Neutrophil (primary cell): ENCODE data around the gene SLC35F1.

Experiments
- H3K27ac ChIP-seq: fragments of 200-600 bp; sonication (generic); 2 replicates; pipeline ENCODE4 v1.5.1; 2016; ENCODE audit warnings: mild to moderate bottlenecking, moderate library complexity
- H3K27me3 ChIP-seq: fragments of 200-600 bp; sonication (generic); 2 replicates; pipeline ENCODE4 v1.6.0; 2016; ENCODE audit warnings: mild to moderate bottlenecking
- H3K36me3 ChIP-seq: fragments of 200-600 bp; sonication (generic); 2 replicates; pipeline ENCODE4 v1.5.1; 2017
- H3K4me1 ChIP-seq, 2 experiments: fragments of 200-600 bp in 1 of 2; sonication (generic) in 1 of 2; 1 replicate in 1 of 2; 2 replicates in 1 of 2; pipeline versions ENCODE4 v1.5.1 to v1.6.1; 2013 to 2016; ENCODE audit warnings: low read depth in 1 of 2, low read length in 1 of 2, mild to moderate bottlenecking in 1 of 2, moderate library complexity in 1 of 2; ENCODE audit not compliant: control insufficient read depth in 1 of 2, insufficient read depth in 1 of 2
- H3K4me3 ChIP-seq, 2 experiments: fragments of 200-600 bp in 1 of 2; sonication (generic) in 1 of 2; 1 replicate in 1 of 2; 2 replicates in 1 of 2; pipeline ENCODE4 v1.5.1; 2013 to 2016; ENCODE audit warnings: low read depth in 1 of 2, low read length in 1 of 2, mild to moderate bottlenecking in 1 of 2, moderate library complexity in 1 of 2
- H3K9me3 ChIP-seq: fragments of 200-600 bp; sonication (generic); 2 replicates; pipeline ENCODE4 v1.5.1; 2016
- CTCF ChIP-seq: fragments of 200-600 bp; sonication (generic); IDR thresholded peaks from 2 replicates; pipeline ENCODE4 v1.5.1; 2016; ENCODE audit warnings: antibody characterized with exemption

SLC35F1 gene

GRCh38 chr6:118123503-118124037 lies 216.5 kb downstream of the SLC35F1 start:
- no peaks in the 10 kb centered on the region for H3K36me3 ChIP-seq
- no peak overlapping the region for H3K4me3 ChIP-seq
- no peaks in the 10 kb centered on the region for H3K9me3 ChIP-seq
- no peak for TF ChIP-seq CTCF
- no peak overlapping the region for H3K27ac ChIP-seq
- no peaks in the 10 kb centered on the region for H3K4me1 ChIP-seq
- H3K27me3 ChIP-seq = no peaks in the 10 kb centered on the region

- Histone ChIP-seq H3K4me3 (no peak overlapping the region), H3K27ac (no peak overlapping the region), H3K4me1 (no peaks in the 10 kb centered on the region), H3K36me3 (no peaks in the 10 kb centered on the region), H3K9me3 (no peaks in the 10 kb centered on the region), H3K27me3 (no peaks in the 10 kb centered on the region)
- TF ChIP-seq CTCF = no peak
Measured at GRCh38 chr6:118124851-118125250, 217.8 kb downstream of the SLC35F1 start.

- Histone ChIP-seq H3K4me3 (no peak overlapping the region), H3K36me3 (no peaks in the 10 kb centered on the region), H3K27ac (no peak overlapping the region), H3K9me3 (no peaks in the 10 kb centered on the region), H3K27me3 (no peaks in the 10 kb centered on the region), H3K4me1 (no peaks in the 10 kb centered on the region)
- no peak for TF ChIP-seq CTCF
Measured at GRCh38 chr6:118128755-118129154, 221.7 kb downstream of the SLC35F1 start.

GRCh38 chr6:118134206-118134605 lies 227.1 kb downstream of the SLC35F1 start:
- no peaks in the 10 kb centered on the region for H3K36me3 ChIP-seq
- H3K4me3 ChIP-seq = no peak overlapping the region
- H3K27me3 ChIP-seq = no peaks in the 10 kb centered on the region
- no peaks in the 10 kb centered on the region for H3K4me1 ChIP-seq
- no peak overlapping the region for H3K27ac ChIP-seq
- H3K9me3 ChIP-seq = no peaks in the 10 kb centered on the region
- TF ChIP-seq CTCF = no peak

- H3K27ac ChIP-seq = no peak overlapping the region
- no peaks in the 10 kb centered on the region for H3K9me3 ChIP-seq
- H3K4me3 ChIP-seq = no peak overlapping the region
- H3K4me1 ChIP-seq = no peaks in the 10 kb centered on the region
- TF ChIP-seq CTCF = no peak
- H3K27me3 ChIP-seq = no peaks in the 10 kb centered on the region
- H3K36me3 ChIP-seq = no peaks in the 10 kb centered on the region
Measured at GRCh38 chr6:118134736-118135135, 227.7 kb downstream of the SLC35F1 start.

- H3K27me3 ChIP-seq = no peaks in the 10 kb centered on the region
- no peak overlapping the region for H3K4me3 ChIP-seq
- H3K27ac ChIP-seq = no peak overlapping the region
- H3K4me1 ChIP-seq = no peaks in the 10 kb centered on the region
- H3K36me3 ChIP-seq = no peaks in the 10 kb centered on the region
- no peaks in the 10 kb centered on the region for H3K9me3 ChIP-seq
- TF ChIP-seq CTCF = no peak
Measured at GRCh38 chr6:118135371-118135770, 228.3 kb downstream of the SLC35F1 start.
